ENCODE data around the gene ARMCX5. TPM values are rescaled to one million over a fixed set of nuclear protein-coding genes. Genes with fewer than 3 reads are reported as not detected.

The ARMCX5 gene
- polyA plus RNA-seq, 3 donors = 13.7 to 17.3 (median 16.5) TPM

- peak in 6 of 11 donors; percentile 29 to 48 (median 34) for DNase-seq (ENCODE audit: extremely low read depth in 1 of 11, low read depth in 9 of 11, low spot score in 4 of 11)
These were observed 52.8 kb downstream of the ARMCX5 start for GRCh38 chrX:102652031-102652688.

Other genes starting within 250 kb of the ARMCX5 start
- 1 to 10 TPM in 2 of 3 donors, under 1 TPM in 1; 0.48 to 2.0 (median 1.0) TPM for gene NXF2B, start 159.5 kb upstream of the ARMCX5 start, polyA plus RNA-seq (ENCODE audit: insufficient read length in 3 of 3)
- 1 to 10 TPM in 2 of 3 donors, under 1 TPM in 1; 0.87 to 2.2 (median 1.5) TPM for gene TCP11X2, start 127.7 kb upstream of the ARMCX5 start, polyA plus RNA-seq (ENCODE audit: insufficient read length in 3 of 3)
- 10 to 100 TPM; 46.8 to 81.2 (median 78.0) TPM for gene TMSB15A, start 82.8 kb upstream of the ARMCX5 start, polyA plus RNA-seq (ENCODE audit: insufficient read length in 3 of 3)
- gene GPRASP1, start 52.0 kb downstream of the ARMCX5 start, polyA plus RNA-seq (ENCODE audit: insufficient read length in 3 of 3) = 10 to 100 TPM; 13.1 to 19.0 (median 13.7) TPM
- gene GPRASP2, start 112.9 kb downstream of the ARMCX5 start, polyA plus RNA-seq (ENCODE audit: insufficient read length in 3 of 3) = 10 to 100 TPM; 38.7 to 41.5 (median 40.6) TPM
- 10 to 100 TPM; 18.1 to 18.9 (median 18.5) TPM for gene GPRASP3, start 121.2 kb downstream of the ARMCX5 start, polyA plus RNA-seq (ENCODE audit: insufficient read length in 3 of 3)

All from renal cortex interstitium (tissue), 11 donors.